ENCODE data around the gene EML4. TPM values are rescaled to one million over a fixed set of nuclear protein-coding genes. Genes with fewer than 3 reads are reported as not detected.

Gene EML4
- total RNA-seq, 1 experiment from 2014 or later: 93.7 TPM

DNA sequence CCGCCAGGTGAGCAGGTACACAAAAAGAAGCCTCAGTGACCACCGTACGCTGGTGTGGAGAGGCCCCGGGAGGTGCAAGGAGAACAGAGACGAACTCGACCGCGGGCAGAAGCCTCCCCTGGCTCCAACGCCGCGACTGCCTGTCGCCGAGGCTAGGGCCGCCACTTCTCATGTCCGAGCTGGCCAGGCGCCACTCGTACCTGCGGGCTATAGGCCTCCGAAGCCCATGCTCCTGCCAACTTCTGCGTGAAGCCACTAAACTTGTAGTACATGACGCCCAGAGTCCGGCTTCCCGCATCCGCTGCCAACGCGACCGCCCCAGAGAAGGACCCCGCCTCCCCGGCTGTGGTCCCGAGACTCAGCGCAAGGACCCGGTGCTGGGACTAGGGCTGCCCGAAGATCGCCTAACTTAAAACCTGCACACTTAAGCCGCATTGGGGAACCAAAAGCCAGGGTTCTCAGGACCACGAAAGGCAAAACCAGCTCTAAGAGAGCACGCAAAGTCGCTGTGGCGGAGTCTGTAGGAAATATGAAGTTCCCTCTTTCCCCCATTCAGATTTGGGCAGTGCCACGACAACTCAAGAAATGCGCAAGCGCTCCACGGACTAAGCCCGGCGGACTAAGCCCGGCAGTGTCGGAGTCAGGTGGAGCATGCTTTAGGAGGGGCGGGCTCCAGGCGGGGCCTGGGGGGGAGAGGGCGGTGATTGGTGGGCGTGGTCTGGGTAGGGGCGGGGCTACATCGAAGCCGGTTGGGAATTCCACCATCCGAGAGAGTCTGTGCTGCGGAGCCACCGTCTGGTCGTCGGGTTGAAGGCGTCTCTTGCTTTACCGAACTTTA lies 192.0 kb downstream of the EML4 start, which contains the start of gene COX7A2L:
TSS of gene COX7A2L (minus strand) at position 328 of the 838 bp plus-strand sequence. CDS start at position 272, 56 bp downstream.
- TF ChIP-seq, protein P1, sequence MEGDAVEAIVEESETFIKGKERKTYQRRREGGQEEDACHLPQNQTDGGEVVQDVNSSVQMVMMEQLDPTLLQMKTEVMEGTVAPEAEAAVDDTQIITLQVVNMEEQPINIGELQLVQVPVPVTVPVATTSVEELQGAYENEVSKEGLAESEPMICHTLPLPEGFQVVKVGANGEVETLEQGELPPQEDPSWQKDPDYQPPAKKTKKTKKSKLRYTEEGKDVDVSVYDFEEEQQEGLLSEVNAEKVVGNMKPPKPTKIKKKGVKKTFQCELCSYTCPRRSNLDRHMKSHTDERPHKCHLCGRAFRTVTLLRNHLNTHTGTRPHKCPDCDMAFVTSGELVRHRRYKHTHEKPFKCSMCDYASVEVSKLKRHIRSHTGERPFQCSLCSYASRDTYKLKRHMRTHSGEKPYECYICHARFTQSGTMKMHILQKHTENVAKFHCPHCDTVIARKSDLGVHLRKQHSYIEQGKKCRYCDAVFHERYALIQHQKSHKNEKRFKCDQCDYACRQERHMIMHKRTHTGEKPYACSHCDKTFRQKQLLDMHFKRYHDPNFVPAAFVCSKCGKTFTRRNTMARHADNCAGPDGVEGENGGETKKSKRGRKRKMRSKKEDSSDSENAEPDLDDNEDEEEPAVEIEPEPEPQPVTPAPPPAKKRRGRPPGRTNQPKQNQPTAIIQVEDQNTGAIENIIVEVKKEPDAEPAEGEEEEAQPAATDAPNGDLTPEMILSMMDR (conservative IDR thresholded peaks at IDR 0.05; ENCODE audit: low read depth, low read length): peak; percentile 57
- no peak for TF ChIP-seq EZH2 (IDR thresholded peaks at IDR 0.05; ENCODE audit: borderline replicate concordance, low read depth, low read length, poor library complexity, severe bottlenecking)
- Histone ChIP-seq H3K4me3 (ENCODE audit: low read depth, low read length, poor library complexity, severe bottlenecking) (peak within 1 kb of the TSS; percentile 87), H3K27me3 (replicated peaks; ENCODE audit: insufficient read depth, low read depth, low read length, poor library complexity) (no peaks in the 10 kb centered on the region), H3K36me3 (ENCODE audit: insufficient read depth, low read length, poor library complexity, severe bottlenecking) (no peaks in the 10 kb centered on the region), H3K4me1 (ENCODE audit: insufficient read depth, low read length, poor library complexity, severe bottlenecking) (peaks cover 13% of the 10 kb centered on the region), H3K27ac (ENCODE audit: low read depth, low read length, poor library complexity, severe bottlenecking) (peak within 1 kb of the TSS; percentile 98), H3K9me3 (ENCODE audit: low read depth, low read length, poor library complexity, severe bottlenecking) (no peaks in the 10 kb centered on the region)
- ChIA-PET POLR2A (ENCODE audit: low non-redundant PET) (no interaction called here), CTCF (interaction anchor here (0.8 kb wide), 1 partner anchor 118 kb away, joined by 3 read pairs; no protein-coding TSS in a partner anchor)
- BruUV-seq (replicated peaks): no TSS peak
- intact Hi-C loops (cut with micrococcal nuclease; ENCODE audit: unreplicated experiment): no loop called here
- peak; percentile 98 for DNase-seq (ENCODE audit: low spot score)

DNA sequence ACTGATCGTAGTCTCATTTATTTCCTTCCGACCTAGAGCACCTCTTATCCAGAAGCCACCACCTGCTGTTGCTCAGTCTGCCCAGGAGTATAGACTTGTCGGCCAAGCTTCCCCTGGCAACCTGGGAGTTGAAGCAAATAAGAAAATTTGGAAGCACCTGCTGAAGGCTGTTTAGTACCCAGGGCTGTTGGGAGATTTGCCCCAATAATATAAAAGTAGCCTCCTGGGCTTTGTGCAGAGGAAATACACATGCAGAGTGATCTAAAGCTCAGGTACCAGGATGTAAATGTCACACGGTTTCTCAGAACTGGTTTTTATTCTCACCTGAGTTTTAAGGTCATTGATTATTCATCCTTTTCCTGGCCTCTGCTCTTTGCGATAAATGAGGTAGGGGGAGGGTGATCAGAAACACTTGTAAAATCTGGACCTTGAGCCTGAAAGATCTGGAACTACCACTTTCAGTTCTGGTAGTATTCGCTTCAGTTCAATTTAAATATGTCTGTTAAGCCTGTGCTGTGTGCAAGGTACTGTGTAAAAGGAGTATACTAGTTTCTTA lies 192.7 kb downstream of the EML4 start:
- Histone ChIP-seq H3K4me3 (ENCODE audit: low read depth, low read length, poor library complexity, severe bottlenecking) (peak overlapping the region; percentile 87), H3K36me3 (ENCODE audit: insufficient read depth, low read length, poor library complexity, severe bottlenecking) (no peaks in the 10 kb centered on the region), H3K9me3 (ENCODE audit: low read depth, low read length, poor library complexity, severe bottlenecking) (no peaks in the 10 kb centered on the region), H3K27ac (ENCODE audit: low read depth, low read length, poor library complexity, severe bottlenecking) (no peak overlapping the region), H3K27me3 (replicated peaks; ENCODE audit: insufficient read depth, low read depth, low read length, poor library complexity) (no peaks in the 10 kb centered on the region), H3K4me1 (ENCODE audit: insufficient read depth, low read length, poor library complexity, severe bottlenecking) (peaks cover 13% of the 10 kb centered on the region)
- BruUV-seq (replicated peaks): no TSS peak
- ChIA-PET POLR2A (ENCODE audit: low non-redundant PET) (no interaction called here), CTCF (no interaction called here)
- no peak for TF ChIP-seq EZH2 (IDR thresholded peaks at IDR 0.05; ENCODE audit: borderline replicate concordance, low read depth, low read length, poor library complexity, severe bottlenecking)
- TF ChIP-seq, protein P1 (conservative IDR thresholded peaks at IDR 0.05; ENCODE audit: low read depth, low read length): no peak
- DNase-seq (ENCODE audit: low spot score): no peak
- intact Hi-C loops (cut with micrococcal nuclease; ENCODE audit: unreplicated experiment): no loop called here

DNA sequence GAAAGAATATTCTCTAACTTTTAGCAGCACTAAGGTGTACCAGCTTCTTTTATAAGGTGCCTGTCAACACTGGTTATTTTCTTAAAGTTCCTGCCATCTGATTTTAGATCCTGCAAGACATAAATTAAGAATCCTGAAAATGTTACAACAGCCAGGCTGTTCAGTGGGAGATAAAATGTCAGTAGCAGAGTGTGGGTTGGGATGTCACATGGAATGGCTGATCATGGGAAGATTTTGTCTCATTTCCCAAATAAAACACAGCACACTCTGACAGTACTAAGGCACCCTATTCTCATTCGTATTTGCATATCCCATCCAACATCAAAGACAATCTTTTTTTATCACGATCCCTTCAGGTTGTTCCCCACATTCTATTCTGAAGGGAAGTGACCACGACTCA lies 194.3 kb downstream of the EML4 start:
- TF ChIP-seq EZH2 (IDR thresholded peaks at IDR 0.05; ENCODE audit: borderline replicate concordance, low read depth, low read length, poor library complexity, severe bottlenecking): no peak
- TF ChIP-seq, protein P1 (conservative IDR thresholded peaks at IDR 0.05; ENCODE audit: low read depth, low read length): no peak
- no TSS peak for BruUV-seq (replicated peaks)
- Histone ChIP-seq H3K4me1 (ENCODE audit: insufficient read depth, low read length, poor library complexity, severe bottlenecking) (peaks cover 13% of the 10 kb centered on the region), H3K36me3 (ENCODE audit: insufficient read depth, low read length, poor library complexity, severe bottlenecking) (no peaks in the 10 kb centered on the region), H3K27ac (ENCODE audit: low read depth, low read length, poor library complexity, severe bottlenecking) (no peak overlapping the region), H3K9me3 (ENCODE audit: low read depth, low read length, poor library complexity, severe bottlenecking) (no peaks in the 10 kb centered on the region), H3K4me3 (ENCODE audit: low read depth, low read length, poor library complexity, severe bottlenecking) (no peak overlapping the region), H3K27me3 (replicated peaks; ENCODE audit: insufficient read depth, low read depth, low read length, poor library complexity) (no peaks in the 10 kb centered on the region)
- ChIA-PET POLR2A (ENCODE audit: low non-redundant PET) (no interaction called here), CTCF (no interaction called here)
- intact Hi-C loops (cut with micrococcal nuclease; ENCODE audit: unreplicated experiment): no loop called here
- DNase-seq (ENCODE audit: low spot score): no peak

Data from A673 (cell line).